Activated T-helper 17 cell treated with anti-CD3 and anti-CD28 coated beads, Interleukin-2, amount 50 U/mL, for 72 hours (primary cell): ENCODE data around the gene C1QTNF8. TPM values are rescaled to one million over a fixed set of nuclear protein-coding genes. Genes with fewer than 3 reads are reported as not detected.

Source experiments
- ATAC-seq: fragments of 150-1000 bp; cut with Tn5 transposase; replicated peaks from 2 replicates; pipeline ENCODE4 v1.10.0; 2021; ENCODE audit warnings: mild to moderate bottlenecking, moderate library complexity
- H3K27ac Mint-ChIP-seq: one replicate; pipeline ENCODE4 v1.8.0; 2022; ENCODE audit warnings: mixed read lengths
- H3K27me3 Mint-ChIP-seq: one replicate; pipeline ENCODE4 v1.8.0; 2022; ENCODE audit warnings: mixed read lengths
- H3K36me3 Mint-ChIP-seq: one replicate; pipeline ENCODE4 v1.8.0; 2022; ENCODE audit warnings: low read depth, mild to moderate bottlenecking, mixed read lengths
- H3K4me1 Mint-ChIP-seq: one replicate; pipeline ENCODE4 v1.8.0; 2022; ENCODE audit warnings: mixed read lengths
- H3K4me3 Mint-ChIP-seq: one replicate; pipeline ENCODE4 v1.8.0; 2022; ENCODE audit warnings: mild to moderate bottlenecking, mixed read lengths
- H3K9me3 Mint-ChIP-seq: one replicate; pipeline ENCODE4 v1.8.0; 2022; ENCODE audit warnings: mixed read lengths
- total RNA-seq, 2 donors: library from RNA; stranded (reverse); gene quantifications; one replicate each; pipeline ENCODE4 v1.2.3, GENCODE V29; 2022

The C1QTNF8 gene
- total RNA-seq, 2 donors from 2014 or later: not detected

DNA sequence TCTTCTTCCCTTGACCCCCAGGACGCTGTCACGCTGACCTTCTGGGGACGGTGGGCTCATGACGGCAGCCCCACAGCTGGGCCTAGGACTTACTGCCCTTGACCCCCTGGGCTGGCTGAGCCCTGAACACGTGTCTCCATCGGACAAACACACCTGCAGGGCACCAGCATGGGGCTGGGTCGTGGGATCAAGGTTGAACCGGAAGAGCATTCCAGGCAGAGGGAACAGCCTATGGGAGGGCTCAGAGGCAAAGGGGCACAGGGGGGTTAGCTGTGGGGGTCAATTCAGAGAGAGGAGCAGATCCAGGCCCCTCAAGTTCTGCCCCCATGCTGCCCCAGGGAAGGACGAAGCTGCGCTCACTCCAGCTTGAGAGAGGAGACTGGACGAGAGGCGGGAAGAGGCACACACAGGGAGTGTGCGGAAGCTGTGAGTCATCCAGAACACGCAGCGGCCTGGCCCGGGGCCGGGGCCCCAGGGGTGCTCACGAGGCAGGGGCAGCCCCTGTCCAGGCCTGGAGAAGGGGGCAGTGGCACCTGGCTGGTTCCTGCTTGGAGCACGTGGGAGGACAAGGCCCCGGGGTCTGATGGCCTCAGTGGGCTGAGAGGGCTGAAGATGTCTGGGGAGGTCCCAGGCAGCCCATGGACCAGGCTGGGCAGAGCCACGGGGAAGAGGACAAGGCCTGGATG lies 13.6 kb downstream of the C1QTNF8 start:
- ATAC-seq: no peak
- H3K4me1 Mint-ChIP-seq: no peaks in the 10 kb centered on the region
- H3K36me3 Mint-ChIP-seq: no peaks in the 10 kb centered on the region
- H3K27ac Mint-ChIP-seq: no peak overlapping the region
- H3K4me3 Mint-ChIP-seq: no peak overlapping the region
- peaks cover 5% of the 10 kb centered on the region for H3K9me3 Mint-ChIP-seq
- peaks cover 18% of the 10 kb centered on the region for H3K27me3 Mint-ChIP-seq

DNA sequence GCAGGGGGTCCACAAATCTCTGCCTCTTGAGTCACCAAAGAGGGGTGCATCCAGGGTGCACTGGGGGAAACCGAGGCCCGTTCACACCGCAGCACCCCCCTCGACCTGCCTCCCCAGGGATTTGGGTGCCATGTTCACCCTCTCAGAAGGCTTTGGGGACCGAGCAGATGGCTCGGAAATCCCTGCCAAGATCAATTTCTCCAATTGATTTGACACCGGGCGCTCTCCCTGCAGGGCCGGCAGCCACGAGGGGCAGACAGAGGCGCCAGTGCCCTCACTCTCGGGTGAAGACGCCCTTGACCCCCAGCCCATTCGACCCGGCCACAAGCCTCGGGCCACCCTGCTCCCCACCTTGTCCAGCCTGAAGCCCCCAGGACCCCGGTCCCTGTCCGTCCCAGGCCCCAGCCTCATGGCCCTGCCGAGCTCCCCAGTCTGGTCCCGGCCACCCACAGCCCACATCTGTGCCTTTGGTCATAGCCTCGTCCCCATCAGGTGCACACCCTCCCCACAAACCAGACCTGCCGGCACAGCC lies 14.2 kb downstream of the C1QTNF8 start:
- Mint-ChIP-seq H3K36me3 (no peaks in the 10 kb centered on the region), H3K4me3 (no peak overlapping the region), H3K27ac (no peak overlapping the region), H3K27me3 (peaks cover 18% of the 10 kb centered on the region), H3K4me1 (no peaks in the 10 kb centered on the region), H3K9me3 (peaks cover 5% of the 10 kb centered on the region)
- no peak for ATAC-seq

DNA sequence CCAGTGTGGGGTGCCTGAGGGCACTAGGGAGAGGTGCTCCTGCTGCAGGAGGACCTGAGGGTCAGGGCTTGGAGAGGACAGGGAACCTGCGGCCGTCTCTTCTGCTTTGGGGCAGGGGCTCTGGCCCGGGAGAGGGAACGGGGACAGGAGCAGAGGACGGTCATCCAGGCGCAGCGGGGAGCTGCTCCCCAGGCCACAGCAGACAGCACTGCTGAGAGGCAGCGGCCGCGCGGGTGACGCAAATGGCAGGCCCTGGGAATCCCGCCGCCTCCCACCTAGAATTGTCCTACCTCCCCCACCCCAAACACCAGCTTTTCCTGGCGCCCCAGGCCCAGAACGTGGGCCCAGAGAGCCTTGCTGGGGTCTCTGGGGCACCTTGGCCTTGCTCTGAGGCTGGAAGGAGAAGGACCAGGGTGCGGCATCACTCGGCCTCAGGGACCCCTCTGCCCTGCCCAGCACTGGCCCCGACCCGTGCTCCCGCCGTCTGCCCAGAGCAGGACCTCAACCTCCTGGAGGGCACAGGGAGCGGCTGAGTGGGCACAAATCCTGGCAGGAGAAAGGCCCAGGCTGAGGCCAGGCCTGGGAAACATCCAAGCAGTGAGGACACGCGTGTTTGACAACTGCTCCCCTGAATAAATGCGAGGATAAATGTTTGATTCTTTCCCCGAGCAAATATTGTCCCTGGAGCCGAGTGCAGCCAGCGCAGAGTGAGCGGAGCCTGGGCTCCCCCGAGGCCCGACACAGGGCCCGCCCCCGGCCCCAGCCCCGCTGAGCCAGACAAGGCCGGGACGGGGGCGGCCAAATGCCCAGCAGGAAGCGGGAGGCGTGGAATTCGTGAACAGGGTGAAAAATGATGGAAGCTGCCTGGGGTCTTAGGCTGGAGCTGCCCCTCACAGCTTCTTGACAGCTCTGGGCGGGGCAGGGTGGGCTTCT lies 15.0 kb downstream of the C1QTNF8 start:
- H3K4me1 Mint-ChIP-seq: no peaks in the 10 kb centered on the region
- H3K27ac Mint-ChIP-seq: no peak overlapping the region
- no peak overlapping the region for H3K4me3 Mint-ChIP-seq
- peaks cover 22% of the 10 kb centered on the region for H3K27me3 Mint-ChIP-seq
- H3K36me3 Mint-ChIP-seq: no peaks in the 10 kb centered on the region
- no peak for ATAC-seq
- H3K9me3 Mint-ChIP-seq: peaks cover 5% of the 10 kb centered on the region

DNA sequence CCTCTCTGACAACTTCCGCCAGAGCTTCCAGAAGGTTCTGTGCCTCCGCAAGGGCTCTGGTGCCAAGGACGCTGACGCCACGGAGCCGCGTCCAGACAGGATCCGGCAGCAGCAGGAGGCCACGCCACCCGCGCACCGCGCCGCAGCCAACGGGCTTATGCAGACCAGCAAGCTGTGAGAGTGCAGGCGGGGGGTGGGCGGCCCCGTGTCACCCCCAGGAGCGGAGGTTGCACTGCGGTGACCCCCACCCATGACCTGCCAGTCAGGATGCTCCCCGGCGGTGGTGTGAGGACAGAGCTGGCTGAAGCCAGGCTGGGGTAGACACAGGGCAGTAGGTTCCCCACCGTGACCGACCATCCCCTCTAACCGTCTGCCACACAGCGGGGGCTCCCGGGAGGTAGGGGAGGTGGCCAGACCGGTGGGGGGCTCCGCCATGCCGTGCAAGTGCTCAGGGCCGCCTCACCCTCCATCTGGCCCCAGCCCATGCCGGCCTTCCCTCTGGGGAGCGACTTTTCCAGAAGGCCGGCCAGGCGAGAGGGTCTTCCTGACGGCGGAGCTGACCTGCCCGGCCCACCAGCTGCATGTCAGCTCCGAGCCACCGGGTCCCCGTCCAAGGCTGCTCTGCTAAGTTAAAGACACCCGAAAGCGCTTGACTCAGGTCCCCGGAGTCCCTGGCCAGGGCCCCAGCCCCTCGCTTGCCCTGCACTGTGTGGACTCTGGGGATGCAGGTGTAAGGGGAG lies 16.1 kb downstream of the C1QTNF8 start:
- no peaks in the 10 kb centered on the region for H3K36me3 Mint-ChIP-seq
- no peak overlapping the region for H3K27ac Mint-ChIP-seq
- H3K27me3 Mint-ChIP-seq: peaks cover 15% of the 10 kb centered on the region
- no peak for ATAC-seq
- no peaks in the 10 kb centered on the region for H3K9me3 Mint-ChIP-seq
- no peak overlapping the region for H3K4me3 Mint-ChIP-seq
- H3K4me1 Mint-ChIP-seq: no peaks in the 10 kb centered on the region

DNA sequence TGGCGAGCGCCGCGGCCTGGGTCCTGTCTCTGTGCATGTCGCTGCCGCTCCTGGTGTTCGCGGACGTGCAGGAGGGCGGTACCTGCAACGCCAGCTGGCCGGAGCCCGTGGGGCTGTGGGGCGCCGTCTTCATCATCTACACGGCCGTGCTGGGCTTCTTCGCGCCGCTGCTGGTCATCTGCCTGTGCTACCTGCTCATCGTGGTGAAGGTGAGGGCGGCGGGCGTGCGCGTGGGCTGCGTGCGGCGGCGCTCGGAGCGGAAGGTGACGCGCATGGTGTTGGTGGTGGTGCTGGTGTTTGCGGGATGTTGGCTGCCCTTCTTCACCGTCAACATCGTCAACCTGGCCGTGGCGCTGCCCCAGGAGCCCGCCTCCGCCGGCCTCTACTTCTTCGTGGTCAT lies 16.7 kb downstream of the C1QTNF8 start:
- no peak overlapping the region for H3K4me3 Mint-ChIP-seq
- no peaks in the 10 kb centered on the region for H3K4me1 Mint-ChIP-seq
- no peak overlapping the region for H3K27ac Mint-ChIP-seq
- ATAC-seq: no peak
- H3K36me3 Mint-ChIP-seq: no peaks in the 10 kb centered on the region
- H3K27me3 Mint-ChIP-seq: peaks cover 15% of the 10 kb centered on the region
- H3K9me3 Mint-ChIP-seq: no peaks in the 10 kb centered on the region

DNA sequence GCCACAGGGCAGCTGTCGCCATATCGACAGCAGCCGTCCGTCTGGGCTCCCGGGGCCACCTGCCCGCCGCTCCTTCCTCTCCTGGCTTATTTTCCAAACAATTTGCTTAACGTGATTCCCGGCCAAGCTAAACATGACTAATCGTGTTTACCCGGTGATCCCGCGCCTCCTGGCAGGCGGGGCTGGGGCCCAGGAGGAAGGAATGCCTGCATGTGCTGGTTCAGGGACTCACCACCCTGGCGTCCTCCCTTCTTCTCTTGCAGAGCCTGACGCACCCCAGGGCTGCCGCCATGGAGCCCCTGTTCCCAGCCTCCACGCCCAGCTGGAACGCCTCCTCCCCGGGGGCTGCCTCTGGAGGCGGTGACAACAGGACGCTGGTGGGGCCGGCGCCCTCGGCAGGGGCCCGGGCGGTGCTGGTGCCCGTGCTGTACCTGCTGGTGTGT lies 17.4 kb downstream of the C1QTNF8 start:
- no peak for ATAC-seq
- H3K27me3 Mint-ChIP-seq: peaks cover 9% of the 10 kb centered on the region
- no peaks in the 10 kb centered on the region for H3K4me1 Mint-ChIP-seq
- no peak overlapping the region for H3K27ac Mint-ChIP-seq
- no peaks in the 10 kb centered on the region for H3K9me3 Mint-ChIP-seq
- H3K36me3 Mint-ChIP-seq: no peaks in the 10 kb centered on the region
- H3K4me3 Mint-ChIP-seq: no peak overlapping the region

DNA sequence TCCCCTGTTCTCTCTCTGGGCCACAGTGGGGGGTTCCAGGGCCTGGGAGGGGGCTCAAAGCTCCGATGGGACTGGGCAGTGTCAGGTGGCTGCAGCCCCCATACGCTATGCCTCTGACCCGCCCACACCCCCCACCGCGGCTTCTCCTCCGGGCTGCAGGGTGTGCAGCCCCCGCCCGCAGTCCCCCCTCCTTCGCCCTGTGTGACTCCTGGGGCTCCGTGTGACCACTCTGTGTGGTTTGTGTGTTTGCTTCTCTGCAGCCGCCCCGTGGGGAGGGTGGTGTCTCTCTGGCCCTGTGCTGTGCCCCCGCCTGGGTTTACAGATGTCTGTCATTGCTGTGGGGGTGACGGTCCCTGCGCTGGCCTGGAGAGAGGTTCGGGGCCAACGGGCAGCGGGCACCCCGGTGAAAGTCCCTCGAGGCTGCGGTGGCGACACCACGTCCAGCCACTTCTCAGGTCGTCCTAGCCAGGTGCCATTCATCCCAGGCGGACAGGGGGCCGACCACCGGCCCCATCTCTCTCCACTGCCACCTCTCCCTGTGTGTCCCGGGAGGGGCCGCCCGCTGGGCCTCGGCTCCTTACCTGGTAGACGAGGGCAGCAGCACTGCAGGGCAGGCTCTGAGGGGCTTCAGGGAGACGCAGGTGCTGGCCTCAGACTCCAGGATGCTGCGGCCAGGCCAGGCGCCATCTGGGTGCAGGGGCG lies 18.0 kb downstream of the C1QTNF8 start:
- Mint-ChIP-seq H3K4me1 (no peaks in the 10 kb centered on the region), H3K36me3 (no peaks in the 10 kb centered on the region), H3K4me3 (no peak overlapping the region), H3K27me3 (peaks cover 9% of the 10 kb centered on the region), H3K27ac (no peak overlapping the region), H3K9me3 (no peaks in the 10 kb centered on the region)
- ATAC-seq: no peak

DNA sequence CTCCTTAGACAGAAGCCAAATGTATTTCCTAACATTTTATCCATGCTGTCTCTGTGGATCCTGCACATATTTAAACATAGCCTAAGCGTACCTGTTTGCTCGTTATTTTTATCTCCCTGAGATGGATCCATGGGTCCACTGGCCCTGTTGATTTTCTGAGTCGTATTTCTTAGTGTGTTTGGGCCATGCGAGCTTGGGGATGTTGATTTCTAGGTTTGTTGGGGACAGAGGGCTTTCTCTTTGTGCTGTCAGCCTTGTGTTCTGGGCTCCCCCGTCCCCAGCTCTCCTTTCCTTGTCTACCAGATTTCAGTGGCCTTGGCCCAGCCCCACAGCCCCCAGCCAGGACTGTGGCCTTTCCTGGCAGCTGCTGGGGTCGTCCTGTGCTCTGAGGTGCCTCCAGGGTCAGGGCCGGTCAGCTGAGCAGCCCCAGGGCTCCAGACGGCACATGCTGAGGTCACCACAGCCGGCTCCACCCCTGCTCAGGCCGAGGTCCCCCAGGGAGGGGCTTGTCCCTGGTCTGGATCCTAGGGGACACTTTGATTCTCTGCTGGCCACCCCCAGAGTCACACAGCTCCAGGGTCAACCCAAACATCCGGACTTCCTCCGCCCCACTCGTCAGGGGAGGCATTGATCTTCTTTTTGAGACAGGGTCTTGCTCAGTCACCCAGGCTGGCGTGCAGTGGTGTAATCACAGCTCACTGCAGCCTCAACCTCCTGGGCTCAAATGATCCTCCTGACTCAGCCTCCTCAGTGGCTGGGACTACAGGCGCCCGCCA lies 19.1 kb downstream of the C1QTNF8 start:
- no peaks in the 10 kb centered on the region for H3K36me3 Mint-ChIP-seq
- no peaks in the 10 kb centered on the region for H3K4me1 Mint-ChIP-seq
- ATAC-seq: no peak
- no peaks in the 10 kb centered on the region for H3K9me3 Mint-ChIP-seq
- H3K4me3 Mint-ChIP-seq: no peak overlapping the region
- H3K27ac Mint-ChIP-seq: peak overlapping the region; percentile 22
- H3K27me3 Mint-ChIP-seq: peaks cover 5% of the 10 kb centered on the region

DNA sequence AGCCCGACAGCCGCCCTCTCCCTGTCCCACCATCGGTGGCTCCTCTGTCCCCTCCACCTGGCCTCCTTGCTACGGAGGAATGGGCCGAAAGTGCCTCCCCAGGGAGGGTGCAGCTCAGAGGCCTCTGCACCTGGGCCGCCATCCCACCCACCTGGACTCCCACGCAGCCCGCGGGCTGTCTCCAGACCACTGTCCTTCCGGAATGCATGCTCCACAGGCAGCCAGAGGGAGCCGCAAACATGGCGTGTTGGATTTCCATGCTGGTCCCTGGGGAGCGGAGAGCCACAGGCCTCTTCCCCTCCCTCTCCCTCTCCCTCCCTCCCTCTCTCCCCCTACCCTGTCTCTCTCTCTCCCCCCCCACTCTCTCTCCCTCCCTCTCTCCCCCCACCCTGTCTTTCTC lies 20.5 kb downstream of the C1QTNF8 start:
- Mint-ChIP-seq H3K4me3 (no peak overlapping the region), H3K36me3 (no peaks in the 10 kb centered on the region), H3K9me3 (no peaks in the 10 kb centered on the region), H3K27me3 (peaks cover 4% of the 10 kb centered on the region), H3K4me1 (no peaks in the 10 kb centered on the region), H3K27ac (no peak overlapping the region)
- ATAC-seq: no peak

DNA sequence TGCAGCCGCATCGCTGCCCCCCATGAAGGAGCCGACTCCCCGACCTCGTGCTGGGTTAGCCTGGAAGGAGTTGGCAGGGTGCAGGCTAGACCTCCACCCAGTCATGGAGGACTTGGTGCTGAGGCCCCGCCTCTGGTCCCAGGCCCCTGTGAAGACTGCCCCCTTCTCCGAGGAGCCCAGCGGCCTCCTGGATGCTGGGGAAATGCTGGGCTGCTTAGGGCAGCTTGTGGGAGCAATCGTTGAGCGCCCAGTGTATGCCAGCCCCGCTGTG lies 21.7 kb downstream of the C1QTNF8 start:
- Mint-ChIP-seq H3K27me3 (peaks cover 4% of the 10 kb centered on the region), H3K9me3 (no peaks in the 10 kb centered on the region)
- ATAC-seq: no peak

DNA sequence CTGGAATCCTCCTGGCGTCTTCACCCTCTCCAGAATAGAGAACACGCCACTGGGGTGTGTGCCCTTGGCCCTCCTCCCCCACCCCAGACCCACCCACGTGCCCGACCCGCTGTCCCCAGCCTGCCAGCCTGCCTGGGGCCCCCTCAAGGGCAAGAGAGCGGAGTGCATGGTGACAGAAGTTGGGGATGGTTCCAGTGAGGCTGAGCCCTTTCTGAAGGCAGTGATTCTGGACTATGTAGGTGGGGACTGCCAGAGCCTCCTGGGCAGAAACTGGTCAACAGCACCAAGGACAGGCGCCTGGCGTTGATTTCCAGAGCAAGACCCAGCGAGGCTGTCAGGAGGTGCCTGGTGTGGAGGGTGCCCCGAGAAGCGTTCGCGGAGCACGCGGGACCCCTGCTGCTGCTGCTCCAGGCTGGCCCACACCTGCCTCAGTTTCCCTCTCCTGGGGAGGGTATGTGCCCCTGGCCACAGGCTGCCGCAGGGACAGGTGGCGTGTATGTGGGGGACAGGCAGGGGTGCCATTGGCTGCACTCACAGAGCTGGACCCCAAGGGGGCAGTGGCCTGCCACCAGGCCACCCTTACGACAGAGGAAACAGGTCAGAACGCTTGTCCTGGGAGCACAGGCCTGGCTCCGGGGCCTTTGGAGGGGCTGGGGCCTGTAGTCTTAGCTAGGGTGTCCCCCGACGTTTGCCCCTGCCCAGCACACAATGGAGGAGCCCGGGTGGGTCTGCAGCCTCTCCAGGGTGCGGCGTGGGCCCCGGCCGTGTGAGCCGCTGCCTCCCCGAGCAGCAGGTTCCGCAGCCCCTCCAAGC lies 22.3 kb downstream of the C1QTNF8 start:
- H3K27me3 Mint-ChIP-seq: peaks cover 7% of the 10 kb centered on the region
- H3K4me3 Mint-ChIP-seq: no peak overlapping the region
- no peak for ATAC-seq
- H3K9me3 Mint-ChIP-seq: no peaks in the 10 kb centered on the region
- no peaks in the 10 kb centered on the region for H3K36me3 Mint-ChIP-seq
- H3K4me1 Mint-ChIP-seq: no peaks in the 10 kb centered on the region
- H3K27ac Mint-ChIP-seq: no peak overlapping the region

More for the DNA sequence above, 21.7 kb downstream of the C1QTNF8 start:
- no peak overlapping the region for H3K4me3 Mint-ChIP-seq
- no peaks in the 10 kb centered on the region for H3K36me3 Mint-ChIP-seq
- no peak overlapping the region for H3K27ac Mint-ChIP-seq
- no peaks in the 10 kb centered on the region for H3K4me1 Mint-ChIP-seq

DNA sequence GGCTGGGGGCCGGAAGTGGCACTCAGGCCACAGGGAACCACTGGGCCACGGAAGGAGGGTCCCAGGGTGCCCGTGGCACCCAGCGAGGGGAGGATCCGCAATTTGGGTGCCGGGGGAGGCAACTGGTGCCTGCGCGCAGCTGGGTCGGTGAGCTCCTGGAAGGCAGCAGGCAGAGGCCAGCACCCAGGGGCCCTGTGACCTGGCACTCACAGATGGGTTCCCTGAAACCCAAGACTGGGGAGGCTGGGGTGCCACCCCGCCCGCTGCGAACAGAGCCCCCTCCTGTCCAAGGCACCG lies 22.8 kb downstream of the C1QTNF8 start:
- H3K36me3 Mint-ChIP-seq: no peaks in the 10 kb centered on the region
- peaks cover 7% of the 10 kb centered on the region for H3K27me3 Mint-ChIP-seq
- H3K27ac Mint-ChIP-seq: no peak overlapping the region
- H3K4me3 Mint-ChIP-seq: no peak overlapping the region
- no peaks in the 10 kb centered on the region for H3K4me1 Mint-ChIP-seq
- no peak for ATAC-seq
- H3K9me3 Mint-ChIP-seq: no peaks in the 10 kb centered on the region
